Activated T-helper 1 cell treated with anti-CD3 and anti-CD28 coated beads, Interleukin-2, amount 50 U/mL, for 16 hours (primary cell): ENCODE results near the gene TDRD1.

Experiments
- DNase-seq, 2 donors: peaks; one replicate each; pipeline ENCODE4 v3.0.0-alpha.2; 2020; ENCODE audit warnings: low read depth in 1 of 2, low spot score in 1 of 2

TDRD1 gene

DNA sequence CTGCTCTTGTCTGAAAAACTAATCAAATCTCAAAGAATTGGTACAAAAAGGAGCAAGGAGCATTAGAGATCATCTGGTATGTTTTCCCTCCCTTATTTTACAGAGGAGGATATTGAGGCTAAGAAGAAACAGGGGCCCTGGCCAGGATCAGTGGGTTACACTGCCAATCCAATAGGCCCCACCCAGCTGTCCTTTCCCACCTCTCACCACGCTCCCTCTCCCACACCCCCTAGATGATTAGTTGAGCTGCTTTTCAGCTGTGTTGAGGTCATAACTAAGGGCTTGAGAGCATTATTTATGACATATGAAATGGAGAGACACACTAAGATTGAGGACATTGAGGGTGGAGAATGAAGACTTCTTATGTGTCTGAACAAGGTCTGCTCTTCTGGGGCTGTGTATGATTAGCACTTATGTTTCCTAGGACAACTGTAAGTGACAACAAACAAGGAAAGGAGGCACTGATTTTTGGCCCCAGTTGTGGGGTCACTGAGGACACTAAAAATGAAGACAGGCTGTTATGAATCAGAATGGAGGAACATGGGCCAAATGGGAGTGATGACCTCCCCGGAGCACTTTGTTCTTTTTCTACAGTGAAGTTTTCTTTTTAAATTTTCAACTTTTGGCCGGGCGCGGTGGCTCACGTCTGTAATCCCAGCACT is 86.4 kb downstream of the TDRD1 start:
- DNase-seq: no peak

GRCh38 chr10:114266521-114266920 is 87.4 kb downstream of the TDRD1 start:
- DNase-seq: no peak

GRCh38 chr10:114271075-114271778 is 92.1 kb downstream of the TDRD1 start:
- DNase-seq: no peak

- DNase-seq: no peak
Measured at GRCh38 chr10:114271779-114272167, 92.6 kb downstream of the TDRD1 start.

GRCh38 chr10:114272696-114273095 is 93.5 kb downstream of the TDRD1 start:
- no peak for DNase-seq

DNA sequence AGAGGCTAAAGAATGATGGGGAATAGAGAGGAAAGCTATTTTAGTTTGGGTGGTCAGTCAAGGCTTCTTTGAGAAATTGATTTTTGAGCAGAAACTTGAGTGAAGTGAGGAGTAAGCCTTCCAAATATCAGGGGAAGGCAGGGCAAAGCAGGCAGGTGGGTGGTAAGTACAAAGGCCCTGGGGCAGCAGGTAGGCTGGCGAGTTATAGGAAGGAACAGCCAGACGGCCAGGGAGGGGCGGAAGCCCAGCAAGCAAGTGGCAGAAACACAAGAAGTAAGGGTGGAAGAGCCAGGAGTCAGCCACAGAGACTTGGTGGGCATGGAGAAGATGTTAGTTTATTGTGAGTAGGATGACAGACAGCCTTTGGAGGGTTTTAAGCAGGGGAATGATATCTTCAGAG is 94.8 kb downstream of the TDRD1 start:
- DNase-seq: no peak

- DNase-seq: no peak
Measured at GRCh38 chr10:114274616-114275453, 95.7 kb downstream of the TDRD1 start.

DNA sequence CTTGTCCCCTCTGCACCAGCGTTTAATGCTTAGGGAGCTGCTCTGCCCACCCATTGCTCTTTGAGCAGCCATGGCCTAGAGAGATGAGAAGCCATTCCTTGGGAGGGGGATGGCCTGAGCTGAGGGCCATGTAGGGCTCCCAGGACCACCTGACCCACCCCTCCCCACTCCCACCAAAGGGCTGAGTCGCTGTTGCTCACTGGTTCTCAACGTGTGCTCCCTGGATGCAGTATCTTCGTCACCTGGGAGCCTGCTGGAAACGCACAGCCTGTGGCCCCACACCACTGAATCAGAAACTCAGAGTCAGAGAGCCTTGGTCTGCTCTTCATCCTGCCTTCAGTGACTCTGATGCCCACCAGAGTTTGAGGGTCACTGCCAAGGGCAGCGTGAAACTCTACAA is 96.9 kb downstream of the TDRD1 start:
- no peak for DNase-seq

- DNase-seq: no peak
Measured at GRCh38 chr10:114276671-114277070, 97.5 kb downstream of the TDRD1 start.

DNA sequence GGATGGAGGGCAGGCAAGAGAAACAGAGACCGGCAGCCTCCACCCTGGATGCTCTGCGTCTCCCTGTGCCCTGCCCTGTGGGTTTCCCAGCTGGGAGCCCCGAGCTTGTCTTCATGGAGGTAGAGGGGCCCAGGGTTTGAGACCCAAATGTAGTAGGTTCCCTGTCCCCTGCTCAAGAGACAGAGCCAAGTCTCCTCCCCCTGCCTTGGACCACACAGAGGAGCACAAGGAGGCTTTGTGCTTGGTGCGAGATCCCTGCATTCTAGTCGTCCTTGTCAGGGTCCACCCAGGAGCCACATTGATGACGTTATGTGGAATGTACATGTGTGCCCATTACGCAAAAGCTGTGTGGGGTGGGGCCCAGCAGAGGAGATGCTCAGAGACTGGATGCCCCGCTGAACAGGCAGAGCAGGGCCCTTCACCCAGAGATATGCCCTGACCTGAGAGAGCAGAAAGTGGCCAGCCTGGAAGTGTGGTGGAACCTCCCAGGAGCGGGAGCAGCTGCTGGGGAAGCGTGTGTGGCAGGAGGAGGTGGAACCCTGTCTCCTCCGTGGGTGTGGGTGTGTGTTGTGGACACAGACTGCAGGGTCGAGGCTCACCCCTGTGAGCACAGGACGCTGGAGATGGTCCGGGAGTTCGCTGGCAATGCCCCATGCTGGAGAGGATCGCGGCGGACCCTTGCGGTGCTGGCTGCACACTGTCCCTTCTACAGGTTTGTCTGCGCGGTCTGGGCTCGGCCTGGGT is 99.2 kb downstream of the TDRD1 start:
- DNase-seq: no peak

DNA sequence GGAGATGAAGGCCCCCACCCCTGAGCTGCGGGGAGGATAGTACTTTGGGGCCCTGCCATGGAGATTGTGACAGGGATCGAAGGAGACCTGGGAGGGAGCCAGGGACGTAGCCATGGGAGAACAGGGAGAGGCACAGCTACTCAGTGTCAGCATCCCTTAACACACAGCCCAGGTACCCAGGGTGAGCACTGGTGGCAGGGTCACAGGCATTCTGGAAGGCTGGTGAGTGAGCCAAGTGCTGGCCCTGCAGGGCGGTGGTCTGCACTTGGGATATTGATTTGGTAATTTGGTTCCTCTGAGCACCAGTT is 99.7 kb downstream of the TDRD1 start:
- no peak for DNase-seq

DNA sequence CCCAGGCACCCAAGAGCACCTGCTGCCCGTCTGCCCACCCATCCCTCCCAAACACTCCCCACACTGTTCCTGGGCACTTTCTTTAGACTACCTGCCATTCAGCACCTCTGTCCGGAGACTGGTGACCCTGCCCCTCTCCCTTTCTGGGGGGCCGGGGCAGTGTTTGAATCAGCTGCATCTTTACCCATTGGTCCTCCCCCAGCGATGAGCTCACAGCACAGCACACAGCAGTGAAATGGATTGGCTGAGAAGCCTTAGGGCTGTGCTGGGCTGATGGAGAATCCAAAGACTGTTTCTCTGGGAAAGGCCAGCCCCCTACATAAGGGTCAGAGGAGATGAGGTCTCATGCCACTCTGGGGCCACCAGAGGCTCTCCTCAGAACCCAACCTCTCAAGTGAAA is 100.1 kb downstream of the TDRD1 start:
- no peak for DNase-seq

GRCh38 chr10:114279901-114280644 is 100.9 kb downstream of the TDRD1 start:
- no peak for DNase-seq

DNA sequence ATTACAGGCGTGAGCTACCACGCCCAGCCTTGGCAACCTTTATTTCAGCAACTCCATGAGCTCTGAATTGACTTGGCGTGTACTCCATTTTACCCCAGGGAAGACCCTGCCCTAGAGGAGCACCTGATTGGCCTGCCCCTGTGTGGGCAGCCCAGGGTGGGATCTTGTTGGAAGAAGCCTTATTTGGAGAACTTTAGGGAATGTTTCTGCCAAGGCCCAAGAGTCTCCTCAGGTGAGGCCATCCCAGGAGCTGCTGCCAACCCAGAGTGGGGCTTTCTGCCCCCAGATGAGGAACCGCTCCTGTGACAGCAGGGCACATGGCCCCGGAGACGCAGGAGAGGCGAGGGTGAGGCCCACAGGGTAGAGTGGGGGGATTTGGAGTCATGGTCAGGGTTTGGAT is 101.9 kb downstream of the TDRD1 start:
- DNase-seq: no peak

GRCh38 chr10:114281461-114281860 is 102.3 kb downstream of the TDRD1 start:
- DNase-seq: no peak
